GM18507 (cell line): ENCODE data around the gene RP9.
"Not testable (repeated sequence)": the region's sequence is repeated elsewhere in the genome, so short reads cannot be mapped to it uniquely, and the experiment has no call there.

Experiments
- DNase-seq: peaks from one replicate; pipeline ENCODE4 v3.0.0; 2011; ENCODE audit warnings: low read depth; ENCODE audit not compliant: insufficient read length; ENCODE audit errors: extremely low spot score
- FAIRE-seq: peaks from 2 replicates; lab custom pipeline; 2011; peaks lifted over from hg19 to GRCh38; lab: Jason Lieb, UNC

RP9 gene

DNA sequence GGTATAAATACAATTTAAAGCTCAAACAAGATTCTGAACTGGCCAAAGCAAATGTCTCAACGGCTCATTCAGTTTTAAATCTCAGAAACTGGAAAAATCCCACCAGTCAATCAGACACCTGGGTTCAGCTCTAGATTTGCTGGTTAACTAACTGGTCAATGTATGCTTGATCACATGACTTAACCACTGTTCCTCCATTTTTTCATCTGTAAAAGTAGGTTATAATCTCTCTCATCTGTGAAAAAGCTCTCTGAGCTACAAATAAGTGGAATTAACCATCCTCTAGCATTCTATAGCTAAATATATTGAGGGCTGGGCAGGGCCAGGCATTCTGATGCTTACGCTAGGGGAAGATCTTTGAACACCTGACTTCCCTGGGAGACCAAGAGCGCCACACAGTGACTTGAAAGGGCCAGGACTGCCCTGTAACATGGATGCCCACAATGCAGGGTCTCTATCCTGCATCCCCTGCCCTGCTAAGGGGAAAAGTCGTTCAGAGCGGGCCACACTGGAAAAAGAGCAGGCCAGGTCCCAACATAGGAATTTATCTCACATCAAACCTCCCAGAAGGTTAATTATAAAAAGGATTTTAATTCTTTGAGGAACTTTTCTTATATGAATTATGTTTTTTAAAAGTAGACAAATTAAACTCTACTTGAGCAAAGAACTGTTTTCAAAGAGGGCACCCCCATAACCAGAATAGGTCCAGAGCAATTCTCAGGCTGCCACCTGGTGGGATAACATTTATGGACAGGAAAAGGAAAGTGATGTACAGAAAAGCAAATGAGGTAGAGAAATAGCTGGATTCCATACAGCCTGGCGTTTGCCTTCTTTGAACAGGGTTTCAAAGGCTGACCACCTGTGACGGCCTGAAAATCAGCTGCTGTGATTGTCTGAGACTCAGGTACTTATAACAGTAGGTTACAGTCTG, 1.8 kb downstream of the RP9 start:
- peak; percentile 80 for FAIRE-seq
- no peak for DNase-seq

DNA sequence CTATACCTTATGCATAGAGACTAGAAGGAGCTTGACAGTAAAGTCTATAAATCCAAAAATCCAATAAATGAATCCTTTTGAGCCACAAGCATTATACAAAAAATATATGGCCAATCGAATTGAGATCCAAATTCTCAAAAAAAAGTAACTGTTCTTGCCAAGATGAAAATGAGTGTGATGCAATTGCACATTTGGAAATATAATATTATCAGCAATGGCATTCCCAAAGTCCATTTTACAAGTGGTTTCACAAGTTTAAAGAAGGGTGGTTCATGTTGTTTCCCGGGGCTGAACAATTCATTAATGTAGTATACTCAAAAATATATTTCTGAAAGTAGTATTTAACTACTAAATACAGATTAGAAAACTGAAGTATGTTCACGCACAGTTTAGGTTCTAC, 7.3 kb downstream of the RP9 start:
- no peak for DNase-seq
- FAIRE-seq, result no peak

- no peak for FAIRE-seq
Measured at GRCh38 chr7:33100770-33101169, 8.4 kb downstream of the RP9 start.

GRCh38 chr7:33099154-33099940, 9.9 kb downstream of the RP9 start:
- FAIRE-seq (no peak), DNase-seq (no peak)

More at GRCh38 chr7:33100770-33101169, 8.4 kb downstream of the RP9 start:
- DNase-seq, result no peak

DNA sequence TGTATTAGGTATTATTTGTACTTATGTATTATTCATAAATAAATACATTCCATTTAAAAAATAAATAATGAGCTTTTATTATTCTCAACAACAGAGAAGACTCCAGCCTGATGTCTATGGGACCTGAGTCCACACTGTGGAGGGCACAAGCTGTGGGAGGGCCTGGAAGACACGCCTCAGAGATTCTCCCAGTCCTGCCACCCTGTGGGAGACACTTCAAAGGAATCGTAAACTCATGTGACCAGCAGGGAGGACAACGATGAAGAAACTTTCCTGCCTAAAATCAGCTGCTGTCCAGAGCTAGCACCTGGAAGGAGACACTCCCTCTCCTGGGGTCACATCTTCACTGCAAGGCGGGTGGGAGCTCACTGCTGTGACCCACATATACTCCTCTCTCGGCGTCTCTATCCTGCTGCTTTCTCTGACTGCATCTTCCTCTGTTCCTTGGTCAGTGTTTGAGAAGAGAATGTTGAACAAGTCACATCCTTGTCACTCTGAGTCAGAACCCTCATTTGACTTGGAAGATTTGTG, 14.4 kb downstream of the RP9 start:
- not testable (repeated sequence) for DNase-seq
- peak; percentile 60 for FAIRE-seq

DNA sequence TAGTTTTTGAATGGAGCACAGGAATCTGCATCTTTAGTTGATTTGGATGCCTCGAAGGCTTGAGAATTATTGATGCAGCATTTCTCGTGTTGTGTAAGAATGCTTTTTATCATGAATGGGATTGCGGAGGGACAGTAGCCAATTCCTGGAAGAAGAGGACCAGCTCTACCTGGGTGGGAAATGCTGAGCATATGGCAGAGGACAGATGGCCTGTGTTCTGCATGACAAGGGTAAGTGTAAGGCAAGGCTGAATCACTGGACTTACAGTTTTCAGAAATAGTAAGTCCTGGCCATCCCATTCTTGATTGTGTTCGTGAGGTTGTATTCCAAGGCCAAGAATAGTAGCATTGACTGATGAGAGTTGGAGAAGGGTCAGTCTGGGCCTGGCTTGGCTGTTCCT, 15.9 kb downstream of the RP9 start:
- FAIRE-seq (no peak), DNase-seq (no peak)

GRCh38 chr7:33091641-33092191, 17.5 kb downstream of the RP9 start:
- FAIRE-seq (no peak), DNase-seq (no peak)

- DNase-seq, result no peak
- no peak for FAIRE-seq
Measured at GRCh38 chr7:33091111-33091531, 18.1 kb downstream of the RP9 start.

GRCh38 chr7:33089142-33089541, 20.1 kb downstream of the RP9 start:
- no peak for DNase-seq

DNA sequence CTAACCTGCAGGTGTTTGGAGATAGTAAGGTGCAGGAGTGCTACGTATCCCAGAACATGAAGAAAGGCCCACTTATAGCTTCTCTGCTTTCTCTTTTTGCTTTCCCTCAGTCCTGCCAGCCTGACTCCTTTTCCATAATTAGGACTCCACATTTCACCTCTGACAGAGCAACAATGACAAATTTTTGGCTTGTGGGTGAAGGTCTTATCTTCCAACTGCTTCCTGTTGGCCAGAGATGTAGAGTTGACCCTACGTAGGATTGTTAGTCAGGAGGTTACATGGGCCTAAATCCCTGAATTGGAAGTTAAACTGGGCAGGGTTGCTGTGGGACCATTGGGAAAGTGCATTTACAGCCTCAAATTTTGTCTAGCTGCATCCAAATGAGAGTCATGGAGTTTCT, 21.3 kb downstream of the RP9 start:
- no peak for FAIRE-seq

More at GRCh38 chr7:33089142-33089541, 20.1 kb downstream of the RP9 start:
- FAIRE-seq, result no peak

DNA sequence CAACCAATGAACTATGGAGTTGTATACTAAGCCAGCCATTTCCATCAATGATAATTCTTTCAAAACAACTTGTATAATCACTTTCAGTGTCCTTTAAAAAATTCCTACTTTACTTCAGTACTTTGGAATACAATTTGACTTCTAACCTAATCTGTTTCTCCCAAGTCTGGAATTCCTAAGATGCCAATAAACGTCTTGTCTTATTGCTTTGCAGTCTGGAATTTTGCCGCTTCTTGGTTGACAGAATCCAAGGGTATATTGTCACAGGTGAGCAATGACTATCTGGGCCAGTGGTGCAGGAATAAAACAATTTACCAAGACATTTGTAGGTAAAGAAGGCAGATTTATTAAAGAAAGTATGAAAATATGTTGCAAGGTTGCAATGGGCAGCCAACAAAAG, 21.8 kb downstream of the RP9 start:
- FAIRE-seq, result no peak
- DNase-seq, result no peak

More for the DNA sequence above, 21.3 kb downstream of the RP9 start:
- DNase-seq, result no peak

GRCh38 chr7:33079763-33080690, 29.2 kb downstream of the RP9 start:
- DNase-seq (no peak), FAIRE-seq (no peak)

DNA sequence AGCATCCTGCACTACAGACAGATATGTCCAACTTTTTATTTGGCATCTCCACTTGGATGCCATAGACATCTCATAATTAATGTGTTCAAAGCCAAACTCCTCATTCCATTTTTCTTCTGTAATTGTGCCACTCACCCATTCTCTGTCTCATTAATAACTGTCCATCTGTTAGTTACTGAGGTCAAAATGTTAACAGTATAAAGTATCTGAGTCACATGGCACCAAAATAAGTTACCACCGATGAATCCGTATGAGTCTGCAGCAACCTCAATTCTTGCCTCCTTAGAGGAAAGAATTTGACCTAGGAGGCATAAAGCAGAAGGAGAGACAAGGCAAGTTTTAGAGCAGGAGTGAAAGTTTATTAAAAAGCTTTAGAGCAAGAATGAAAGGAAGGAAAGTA, 30.1 kb downstream of the RP9 start:
- DNase-seq (no peak), FAIRE-seq (no peak)

- DNase-seq (no peak), FAIRE-seq (peak; percentile 76)
Measured at GRCh38 chr7:33076737-33077136, 32.5 kb downstream of the RP9 start.

- FAIRE-seq, result no peak
- DNase-seq, result no peak
Measured at GRCh38 chr7:33075818-33076518, 33.2 kb downstream of the RP9 start.

GRCh38 chr7:33073243-33073642, 36.0 kb downstream of the RP9 start:
- no peak for DNase-seq
- no peak for FAIRE-seq

GRCh38 chr7:33072471-33072870, 36.7 kb downstream of the RP9 start:
- FAIRE-seq (no peak), DNase-seq (no peak)

DNA sequence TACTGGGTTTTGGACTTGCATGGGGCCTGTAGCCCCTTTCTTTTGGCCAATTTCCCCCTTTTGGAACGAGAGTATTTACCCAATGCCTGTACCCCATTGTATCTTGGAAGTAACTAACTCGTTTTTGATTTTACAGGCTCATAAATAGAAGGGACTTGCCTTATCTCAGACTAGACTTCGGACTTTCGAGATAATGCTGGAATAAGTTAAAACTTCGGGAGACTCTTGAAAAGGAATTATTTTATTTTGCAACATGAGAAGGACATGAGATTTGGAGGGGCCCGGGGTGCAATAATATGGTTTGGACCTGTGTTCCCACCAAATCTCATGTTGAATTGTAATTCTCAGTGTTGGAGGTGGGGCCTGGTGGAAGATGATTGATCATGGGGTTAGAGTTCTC, 38.4 kb downstream of the RP9 start:
- FAIRE-seq (no peak), DNase-seq (no peak)
